Mucosa of descending colon (tissue), 3 donors: ENCODE measurements around the gene LTB. TPM values are rescaled to one million over a fixed set of nuclear protein-coding genes. Genes with fewer than 3 reads are reported as not detected.

Experiments
- ATAC-seq: fragments of 200-7000 bp; cut with Tn5 transposase; one replicate; pipeline ENCODE4 v1.9.1; 2020; ENCODE audit warnings: mild to moderate bottlenecking, moderate library complexity
- DNase-seq, 3 donors: peaks; one replicate each; pipeline ENCODE4 v3.0.0-alpha.2; 2020
- H3K36me3 ChIP-seq: fragments of 200-600 bp; one replicate; pipeline ENCODE4 v1.8.0; 2021; ENCODE audit warnings: low read depth, mild to moderate bottlenecking
- H3K4me1 ChIP-seq: fragments of 200-600 bp; one replicate; pipeline ENCODE4 v1.8.0; 2021; ENCODE audit warnings: low read depth, mild to moderate bottlenecking
- H3K4me3 ChIP-seq: fragments of 200-600 bp; one replicate; pipeline ENCODE4 v1.8.0; 2021; ENCODE audit warnings: mild to moderate bottlenecking
- H3K9me3 ChIP-seq: fragments of 200-600 bp; one replicate; pipeline ENCODE4 v1.8.0; 2021; ENCODE audit warnings: mild to moderate bottlenecking
- CTCF ChIP-seq: fragments of 200-600 bp; IDR thresholded peaks from one replicate; pipeline ENCODE4 v1.8.0; 2022; ENCODE audit warnings: antibody characterized with exemption, mild to moderate bottlenecking
- intact Hi-C, 2 donors: fragments of 100-400 bp; cut with DNase I in 1 of 2; cut with micrococcal nuclease in 1 of 2; formaldehyde crosslinking; loops; one replicate each; pipeline versions ENCODE4 v1.11.0 to v1.11.1; 2022; cut with DNase I, micrococcal nuclease
- total RNA-seq, 3 donors: library from RNA; stranded (reverse); fragmentation: NEBNext Ultra II Directional in 2 of 3; extraction: Animal tissue kit (Norgen Biotek cat#: 25700) in 2 of 3; gene quantifications; one replicate each; pipeline versions ENCODE4 v1.2.1 to v1.2.4, GENCODE V29; 2021 to 2023
- donor health status: DM: no; HTN: no; CAD: no; lungs with moderate emphysema.
- donor health status: DM: no; HTN: no; CAD: no.
- donor health status: DM: no; HTN: yes; CAD: no.

LTB gene
- total RNA-seq, 3 donors from 2014 or later = 2.1 to 3.4 (median 2.2) TPM

DNA sequence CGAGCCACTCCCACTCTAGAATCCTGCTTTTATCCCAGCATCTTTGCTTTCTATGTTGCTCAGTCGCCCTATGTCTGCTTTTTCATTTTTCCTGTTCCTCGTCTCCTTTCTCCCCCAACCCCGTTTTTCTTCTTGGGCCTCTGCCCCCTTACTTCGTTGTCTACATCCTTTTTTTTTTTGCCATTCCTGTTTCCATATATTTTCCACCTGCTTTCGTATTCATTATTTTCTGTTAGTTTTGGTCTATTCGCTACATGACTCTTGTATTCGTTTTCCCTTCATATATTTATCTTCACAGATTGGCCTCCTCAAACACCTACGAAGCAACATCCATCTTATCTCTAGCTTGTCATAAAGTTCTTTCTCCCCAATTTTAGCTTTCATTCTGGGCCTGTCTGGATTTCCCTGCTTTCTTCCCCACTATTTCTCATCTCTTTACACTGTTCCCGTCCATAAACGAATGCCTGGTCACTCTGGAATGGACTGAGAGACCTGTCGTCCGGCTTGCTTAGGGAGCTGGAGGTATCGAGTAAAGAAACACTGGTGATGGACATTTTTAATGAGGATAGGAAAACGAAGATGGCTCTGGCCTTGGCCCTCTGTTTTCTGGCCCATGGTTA is 39.2 kb upstream of the LTB start:
- H3K36me3 ChIP-seq = peaks cover 20% of the 10 kb centered on the region
- no peak for TF ChIP-seq CTCF
- peaks cover 9% of the 10 kb centered on the region for H3K4me1 ChIP-seq
- intact Hi-C loops = no loop called here
- no peak for ATAC-seq
- H3K9me3 ChIP-seq = no peaks in the 10 kb centered on the region
- DNase-seq = no peak
- peak overlapping the region; percentile 68 for H3K4me3 ChIP-seq

DNA sequence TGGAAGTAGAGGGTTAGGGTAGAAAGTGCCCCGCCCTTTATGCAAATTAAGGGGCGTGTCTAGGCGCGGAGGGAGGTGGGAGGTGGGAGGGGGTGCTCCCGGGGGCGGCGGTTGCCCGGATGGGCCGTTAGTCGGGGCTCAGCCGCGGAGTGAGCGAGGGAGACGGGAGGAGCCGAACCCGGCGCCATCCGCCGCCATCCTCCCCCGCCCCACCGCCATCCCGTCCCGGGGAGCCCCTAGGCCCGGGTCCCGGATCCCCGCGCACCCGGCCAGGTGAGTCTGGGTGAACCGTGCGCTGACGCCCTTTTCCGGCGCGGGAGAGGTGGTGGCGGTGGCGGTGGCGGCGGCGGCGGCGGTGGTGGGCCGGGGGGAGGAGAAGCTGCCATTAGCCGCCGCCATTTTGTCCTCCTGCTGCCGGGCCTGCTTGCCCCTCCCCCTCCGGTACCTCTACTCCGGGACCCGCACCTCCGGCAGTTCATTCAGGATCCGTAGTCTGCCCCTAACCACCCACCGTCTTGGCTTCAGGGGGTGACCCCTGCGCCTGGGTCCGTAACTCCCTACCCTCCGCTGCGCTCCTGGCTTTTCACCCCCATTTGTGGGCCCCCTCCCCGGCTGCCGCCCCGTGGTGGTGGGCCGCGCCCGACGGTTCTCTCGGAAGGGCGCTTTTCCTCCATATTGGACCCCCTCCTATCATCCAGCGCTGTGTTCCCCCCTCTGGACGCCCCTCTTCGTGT is 38.5 kb upstream of the LTB start, which contains the start of gene PRRC2A:
TSS of gene PRRC2A (plus strand) at position 130 of the 734 bp plus-strand sequence. CDS start 2,075 bp downstream, outside the sequence.
- Histone ChIP-seq H3K9me3 (no peaks in the 10 kb centered on the region), H3K4me3 (peak within 1 kb of the TSS; percentile 68), H3K36me3 (peaks cover 15% of the 10 kb centered on the region), H3K4me1 (peaks cover 9% of the 10 kb centered on the region)
- intact Hi-C loops = no loop called here
- peak; percentile 87 for ATAC-seq
- DNase-seq = peak in 2 of 3 donors; percentile 95 to 98
- no peak for TF ChIP-seq CTCF

- peak; percentile 97 to 99 (median 97) for DNase-seq
- peaks cover 7% of the 10 kb centered on the region for H3K36me3 ChIP-seq
- no peak for TF ChIP-seq CTCF
- H3K4me3 ChIP-seq = peak overlapping the region; percentile 68
- ATAC-seq = peak; percentile 92
- intact Hi-C loops = no loop called here
- peaks cover 9% of the 10 kb centered on the region for H3K4me1 ChIP-seq
- H3K9me3 ChIP-seq = no peaks in the 10 kb centered on the region
Observed at GRCh38 chr6:31619805-31620585, 37.8 kb upstream of the LTB start.

GRCh38 chr6:31617010-31617409 is 34.8 kb upstream of the LTB start:
- intact Hi-C loops = no loop called here
- TF ChIP-seq CTCF = no peak
- no peak overlapping the region for H3K4me3 ChIP-seq
- no peaks in the 10 kb centered on the region for H3K9me3 ChIP-seq
- H3K4me1 ChIP-seq = peaks cover 6% of the 10 kb centered on the region
- no peak for DNase-seq
- no peaks in the 10 kb centered on the region for H3K36me3 ChIP-seq
- no peak for ATAC-seq

- TF ChIP-seq CTCF = no peak
- DNase-seq = no peak
- ATAC-seq = no peak
- Histone ChIP-seq H3K4me3 (no peak overlapping the region), H3K9me3 (no peaks in the 10 kb centered on the region), H3K36me3 (no peaks in the 10 kb centered on the region), H3K4me1 (no peaks in the 10 kb centered on the region)
- intact Hi-C loops = no loop called here
Observed at GRCh38 chr6:31615748-31616147, 33.5 kb upstream of the LTB start.
